Natural killer cell treated with Interleukin-12 subunit alpha and Interleukin-12 subunit beta and Interleukin-15 and Interleukin-18, amount 100 ng/mL, for 72 hours (primary cell): Measurements from ENCODE around the gene ERG28. TPM values are rescaled to one million over a fixed set of nuclear protein-coding genes. Genes with fewer than 3 reads are reported as not detected.
"Not testable (repeated sequence)": the region's sequence is repeated elsewhere in the genome, so short reads cannot be mapped to it uniquely, and the experiment has no call there.

ENCODE experiments used
- ATAC-seq, 2 donors: fragments of 150-1000 bp; cut with Tn5 transposase in 1 of 2; sonication (Bioruptor Pico), chemical (Tn5 transposase) in 1 of 2; 2 replicates each; pipeline ENCODE4 v1.10.0; 2021
- DNase-seq: peaks from one replicate; pipeline ENCODE4 v3.0.0; 2022; ENCODE audit warnings: low spot score
- H3K27ac Mint-ChIP-seq, 2 donors: 1 replicate in 1 of 2; 2 replicates in 1 of 2; pipeline ENCODE4 v1.8.0; 2022; ENCODE audit warnings: mixed read lengths in 2 of 2, mild to moderate bottlenecking in 1 of 2, moderate library complexity in 1 of 2
- H3K27me3 Mint-ChIP-seq, 2 donors: 1 replicate in 1 of 2; 2 replicates in 1 of 2; pipeline ENCODE4 v1.8.0; 2022; ENCODE audit warnings: mixed read lengths in 2 of 2
- H3K36me3 Mint-ChIP-seq: one replicate; pipeline ENCODE4 v1.8.0; 2022; ENCODE audit warnings: mixed read lengths
- H3K4me1 Mint-ChIP-seq, 2 donors: 1 replicate in 1 of 2; 2 replicates in 1 of 2; pipeline ENCODE4 v1.8.0; 2022; ENCODE audit warnings: low read depth in 2 of 2, mixed read lengths in 2 of 2, mild to moderate bottlenecking in 1 of 2
- H3K4me3 Mint-ChIP-seq: one replicate; pipeline ENCODE4 v1.8.0; 2022; ENCODE audit warnings: mixed read lengths
- H3K9me3 Mint-ChIP-seq: 2 replicates; pipeline ENCODE4 v1.8.0; 2022; ENCODE audit warnings: mixed read lengths
- total RNA-seq, 2 donors: library from RNA; stranded (reverse); gene quantifications; one replicate each; pipeline ENCODE4 v1.2.3, GENCODE V29; 2022

Gene ERG28
- total RNA-seq, 2 donors from 2014 or later = 17.8 to 18.3 TPM

- Mint-ChIP-seq H3K27ac (no peak overlapping the region), H3K36me3 (peaks cover 6% of the 10 kb centered on the region)
Measured at GRCh38 chr14:75604979-75605851, 55.5 kb downstream of the ERG28 start.

GRCh38 chr14:75602503-75602902 is 58.2 kb downstream of the ERG28 start:
- no peak for ATAC-seq
- no peak overlapping the region for H3K27ac Mint-ChIP-seq
- no peaks in the 10 kb centered on the region for H3K27me3 Mint-ChIP-seq
- peaks cover 0 to 3% of the 10 kb centered on the region in 2 donors for H3K4me1 Mint-ChIP-seq
- no peak overlapping the region for H3K4me3 Mint-ChIP-seq
- peaks cover 3% of the 10 kb centered on the region for H3K9me3 Mint-ChIP-seq
- H3K36me3 Mint-ChIP-seq = peaks cover 4% of the 10 kb centered on the region
- no peak for DNase-seq

More at GRCh38 chr14:75604979-75605851, 55.5 kb downstream of the ERG28 start:
- H3K4me3 Mint-ChIP-seq = no peak overlapping the region
- H3K9me3 Mint-ChIP-seq = peaks cover 5% of the 10 kb centered on the region
- no peak for DNase-seq
- H3K27me3 Mint-ChIP-seq = no peaks in the 10 kb centered on the region
- ATAC-seq = no peak
- H3K4me1 Mint-ChIP-seq = peaks cover 0 to 3% of the 10 kb centered on the region in 2 donors

GRCh38 chr14:75601061-75601460 is 59.6 kb downstream of the ERG28 start:
- not testable (repeated sequence) for ATAC-seq, H3K27ac Mint-ChIP-seq, H3K4me1 Mint-ChIP-seq, H3K36me3 Mint-ChIP-seq, H3K27me3 Mint-ChIP-seq, H3K9me3 Mint-ChIP-seq, H3K4me3 Mint-ChIP-seq, DNase-seq

GRCh38 chr14:75600100-75600499 is 60.6 kb downstream of the ERG28 start:
- not testable (repeated sequence) for H3K9me3 Mint-ChIP-seq, DNase-seq, H3K27me3 Mint-ChIP-seq, H3K36me3 Mint-ChIP-seq, H3K27ac Mint-ChIP-seq, H3K4me1 Mint-ChIP-seq, H3K4me3 Mint-ChIP-seq, ATAC-seq

Other genes with a start within 250 kb of the ERG28 start
- under 1 TPM; 0.61 to 0.83 TPM for gene JDP2, start 232.9 kb downstream of the ERG28 start, total RNA-seq
- 100 to 1,000 TPM; 219 to 220 TPM for gene BATF, start 138.4 kb downstream of the ERG28 start, total RNA-seq
- gene FLVCR2, start 82.3 kb downstream of the ERG28 start, total RNA-seq = 10 to 100 TPM in 1 of 2 donors, 1 to 10 TPM in 1; 5.3 to 21.2 TPM
- 10 to 100 TPM; 32.1 to 83.3 TPM for gene TTLL5, start 370 bp upstream of the ERG28 start, total RNA-seq